Endothelial cell (in vitro differentiated cells): ENCODE measurements around the gene MYO1E. TPM values are rescaled to one million over a fixed set of nuclear protein-coding genes. Genes with fewer than 3 reads are reported as not detected.

Experiments used
- DNase-seq: peaks from one replicate; pipeline ENCODE4 v3.0.0; 2021; ENCODE audit warnings: low spot score
- H3K27ac Mint-ChIP-seq: one replicate; pipeline ENCODE4 v1.8.0; 2021; ENCODE audit warnings: mixed read lengths, inconsistent platforms; ENCODE audit not compliant: unreplicated experiment
- H3K27me3 Mint-ChIP-seq: one replicate; pipeline ENCODE4 v1.8.0; 2021; ENCODE audit warnings: mild to moderate bottlenecking, moderate library complexity, mixed read lengths, inconsistent platforms; ENCODE audit not compliant: unreplicated experiment
- H3K36me3 Mint-ChIP-seq: one replicate; pipeline ENCODE4 v1.8.0; 2021; ENCODE audit warnings: mild to moderate bottlenecking, low read depth, mixed read lengths, inconsistent platforms; ENCODE audit not compliant: unreplicated experiment
- H3K4me1 Mint-ChIP-seq: one replicate; pipeline ENCODE4 v1.8.0; 2021; ENCODE audit warnings: mild to moderate bottlenecking, mixed read lengths, inconsistent platforms; ENCODE audit not compliant: unreplicated experiment
- H3K4me3 Mint-ChIP-seq: one replicate; pipeline ENCODE4 v1.8.0; 2021; ENCODE audit warnings: mild to moderate bottlenecking, mixed read lengths, inconsistent platforms; ENCODE audit not compliant: unreplicated experiment
- H3K9me3 Mint-ChIP-seq: one replicate; pipeline ENCODE4 v1.8.0; 2021; ENCODE audit warnings: mixed read lengths, inconsistent platforms; ENCODE audit not compliant: unreplicated experiment
- CTCF ChIP-seq: fragments of 200-600 bp; sonication (generic); IDR thresholded peaks from one replicate; pipeline ENCODE4 v1.5.0; 2021; ENCODE audit warnings: antibody characterized with exemption; ENCODE audit not compliant: unreplicated experiment
- total RNA-seq: library from RNA; stranded (reverse); fragmentation: NEBNext Ultra II Directional; extraction: Animal tissue kit (Norgen Biotek cat#: 25700); gene quantifications from one replicate; pipeline ENCODE4 v1.2.1, GENCODE V29; 2021; ENCODE audit not compliant: unreplicated experiment

Gene MYO1E
- total RNA-seq, 1 donor from 2014 or later = 146 TPM

GRCh38 chr15:59171067-59171397 lies 201.6 kb downstream of the MYO1E start:
- H3K36me3 Mint-ChIP-seq = peaks cover 30% of the 10 kb centered on the region
- DNase-seq = no peak
- TF ChIP-seq CTCF = no peak
- H3K27me3 Mint-ChIP-seq = peaks cover 2% of the 10 kb centered on the region
- H3K4me1 Mint-ChIP-seq = peaks cover 43% of the 10 kb centered on the region
- no peaks in the 10 kb centered on the region for H3K9me3 Mint-ChIP-seq
- H3K4me3 Mint-ChIP-seq = no peak overlapping the region
- no peak overlapping the region for H3K27ac Mint-ChIP-seq

- peak; percentile 19 for DNase-seq
- H3K27ac Mint-ChIP-seq = peak overlapping the region; percentile 92
- no peak for TF ChIP-seq CTCF
- peaks cover 46% of the 10 kb centered on the region for H3K4me1 Mint-ChIP-seq
- H3K4me3 Mint-ChIP-seq = peak overlapping the region; percentile 34
- peaks cover 2% of the 10 kb centered on the region for H3K27me3 Mint-ChIP-seq
- peaks cover 30% of the 10 kb centered on the region for H3K36me3 Mint-ChIP-seq
- no peaks in the 10 kb centered on the region for H3K9me3 Mint-ChIP-seq
These were observed 202.2 kb downstream of the MYO1E start for GRCh38 chr15:59170295-59171066.

DNA sequence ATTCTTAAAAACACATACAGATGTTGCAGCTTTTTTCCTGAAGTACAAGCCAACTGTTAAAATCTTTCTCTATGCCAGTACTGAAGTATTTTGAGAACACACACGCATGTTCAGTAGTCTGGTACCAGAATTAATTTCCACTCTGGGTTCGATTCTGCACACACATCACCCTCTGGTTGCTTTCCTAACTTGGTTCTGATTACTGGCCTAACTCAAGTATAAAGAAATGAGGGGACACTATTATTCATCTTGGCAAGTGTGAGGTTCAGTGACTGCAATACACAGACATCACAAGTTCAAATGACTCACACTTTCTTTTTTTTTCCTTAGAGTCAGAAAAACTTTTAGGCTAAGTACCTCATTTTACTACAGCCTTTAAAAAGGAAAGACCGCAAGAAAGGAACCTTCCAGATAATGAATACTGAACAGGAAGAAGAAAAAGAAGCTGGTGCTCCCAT lies 203.4 kb downstream of the MYO1E start:
- H3K27ac Mint-ChIP-seq = peak overlapping the region; percentile 92
- H3K9me3 Mint-ChIP-seq = no peaks in the 10 kb centered on the region
- H3K4me3 Mint-ChIP-seq = no peak overlapping the region
- DNase-seq = no peak
- no peak for TF ChIP-seq CTCF
- H3K27me3 Mint-ChIP-seq = peaks cover 2% of the 10 kb centered on the region
- peaks cover 34% of the 10 kb centered on the region for H3K36me3 Mint-ChIP-seq
- H3K4me1 Mint-ChIP-seq = peaks cover 45% of the 10 kb centered on the region

GRCh38 chr15:59168536-59168935 lies 204.1 kb downstream of the MYO1E start:
- DNase-seq = no peak
- peaks cover 2% of the 10 kb centered on the region for H3K27me3 Mint-ChIP-seq
- no peak for TF ChIP-seq CTCF
- H3K9me3 Mint-ChIP-seq = no peaks in the 10 kb centered on the region
- peaks cover 45% of the 10 kb centered on the region for H3K4me1 Mint-ChIP-seq
- no peak overlapping the region for H3K27ac Mint-ChIP-seq
- peaks cover 34% of the 10 kb centered on the region for H3K36me3 Mint-ChIP-seq
- H3K4me3 Mint-ChIP-seq = no peak overlapping the region

- no peak for DNase-seq
- Mint-ChIP-seq H3K4me3 (no peak overlapping the region), H3K27ac (peak overlapping the region; percentile 80), H3K36me3 (peaks cover 33% of the 10 kb centered on the region), H3K9me3 (no peaks in the 10 kb centered on the region), H3K4me1 (peaks cover 45% of the 10 kb centered on the region), H3K27me3 (peaks cover 2% of the 10 kb centered on the region)
- TF ChIP-seq CTCF = no peak
These were observed 205.9 kb downstream of the MYO1E start for GRCh38 chr15:59166601-59167265.
